Keratinocyte (primary cell): Measurements from ENCODE around the gene DCDC1. TPM values are rescaled to one million over a fixed set of nuclear protein-coding genes. Genes with fewer than 3 reads are reported as not detected.

Experiments used
- DNase-seq: peaks from one replicate; pipeline ENCODE4 v3.0.0-alpha.2; 2011; ENCODE audit warnings: low read depth, missing footprints, low spot score
- FAIRE-seq: peaks from 2 replicates; lab custom pipeline; 2011; peaks lifted over from hg19 to GRCh38; lab: Jason Lieb, UNC
- H2AFZ ChIP-seq: 2 replicates; pipeline ENCODE4 v1.6.0; 2012; ENCODE audit warnings: low read length, control low read depth, inconsistent platforms; ENCODE audit not compliant: control insufficient read depth
- H3K27ac ChIP-seq: 2 replicates; pipeline ENCODE4 v1.5.1; 2011; ENCODE audit warnings: low read length; ENCODE audit not compliant: control insufficient read depth, insufficient read depth
- H3K27me3 ChIP-seq: 3 replicates; pipeline ENCODE4 v1.6.0; 2011; ENCODE audit warnings: low read length; ENCODE audit not compliant: control insufficient read depth, insufficient read depth; ENCODE audit errors: extremely low read depth
- H3K36me3 ChIP-seq, 2 experiments: 2 replicates in 1 of 2; 3 replicates in 1 of 2; pipeline ENCODE4 v1.5.1; 2011; ENCODE audit warnings: low read length in 2 of 2, mild to moderate bottlenecking in 1 of 2; ENCODE audit not compliant: control insufficient read depth in 2 of 2, insufficient read depth in 2 of 2; ENCODE audit errors: extremely low read depth in 1 of 2
- H3K4me1 ChIP-seq: 3 replicates; pipeline ENCODE4 v1.5.1; 2011; ENCODE audit warnings: low read length; ENCODE audit not compliant: control insufficient read depth, insufficient read depth; ENCODE audit errors: extremely low read depth
- H3K4me2 ChIP-seq: 3 replicates; pipeline ENCODE4 v1.6.0; 2011; ENCODE audit warnings: low read depth, low read length; ENCODE audit not compliant: control insufficient read depth, insufficient read depth; ENCODE audit errors: extremely low read depth
- H3K4me3 ChIP-seq, 3 experiments: fragments of 200-600 bp in 1 of 3; sonication (generic) in 1 of 3; 2 replicates in 2 of 3; 3 replicates in 1 of 3; pipeline ENCODE4 v1.5.1; 2011 to 2016; ENCODE audit warnings: low read length in 3 of 3, mild to moderate bottlenecking in 3 of 3, control low read depth in 2 of 3, inconsistent platforms in 1 of 3, low read depth in 1 of 3, mixed read lengths in 1 of 3, mixed run types in 1 of 3, moderate library complexity in 1 of 3; ENCODE audit not compliant: control insufficient read depth in 2 of 3, insufficient read depth in 2 of 3; ENCODE audit errors: extremely low read depth in 1 of 3
- H3K79me2 ChIP-seq: 2 replicates; pipeline ENCODE4 v1.6.0; 2012; ENCODE audit warnings: low read length; ENCODE audit not compliant: control insufficient read depth, insufficient read depth
- H3K9ac ChIP-seq: 3 replicates; pipeline ENCODE4 v1.6.0; 2011; ENCODE audit warnings: low read length; ENCODE audit not compliant: control insufficient read depth, insufficient read depth; ENCODE audit errors: extremely low read depth
- H3K9me1 ChIP-seq: 3 replicates; pipeline ENCODE4 v1.6.0; 2011; ENCODE audit warnings: low read length; ENCODE audit not compliant: control insufficient read depth, insufficient read depth; ENCODE audit errors: extremely low read depth
- H3K9me3 ChIP-seq: 2 replicates; pipeline ENCODE4 v1.5.1; 2012; ENCODE audit warnings: low read depth, low read length; ENCODE audit not compliant: control insufficient read depth
- H4K20me1 ChIP-seq: 3 replicates; pipeline ENCODE4 v1.6.0; 2011; ENCODE audit warnings: low read length; ENCODE audit not compliant: control insufficient read depth, insufficient read depth; ENCODE audit errors: extremely low read depth
- CTCF ChIP-seq, 3 experiments: IDR thresholded peaks in 1 of 3; conservative IDR thresholded peaks in 1 of 3; optimal IDR thresholded peaks in 1 of 3; 2 replicates in 2 of 3; 3 replicates in 1 of 3; pipeline versions ENCODE3 to v1.5.1; 2011; ENCODE audit warnings: low read length in 3 of 3, mild to moderate bottlenecking in 3 of 3, moderate library complexity in 2 of 3, control low read depth in 1 of 3, inconsistent platforms in 1 of 3; ENCODE audit not compliant: insufficient read depth in 2 of 3; ENCODE audit errors: extremely low read depth in 1 of 3
- EZH2 ChIP-seq: IDR thresholded peaks from one replicate; pipeline ENCODE4 v1.6.1; 2012; ENCODE audit warnings: inconsistent platforms, mild to moderate bottlenecking, low read length, moderate library complexity
- dilution Hi-C: fragments of 300-500 bp; cut with MboI; formaldehyde crosslinking; loops from one replicate; pipeline ENCODE4 v1.7.0; 2020; ENCODE audit warnings: low sequenced_read_pairs; ENCODE audit not compliant: extremely low pct_ligation_motif_present
- polyA plus RNA-seq, 5 experiments: library from polyadenylated mRNA; depleted of rRNA in 3 of 5; stranded (reverse) in 3 of 5; stranded (forward) in 1 of 5; unstranded in 1 of 5; fragments of >200 nt; gene quantifications; 1 replicate in 1 of 5; 2 replicates in 3 of 5; 3 replicates in 1 of 5; pipeline versions ENCODE4 v1.2.1 to v1.2.3, GENCODE V29; 2011 to 2012; ENCODE audit warnings: missing spikeins in 2 of 5, low read depth in 1 of 5, low replicate concordance in 1 of 5

The DCDC1 gene
- polyA plus RNA-seq, 1 donor (not counting 4 experiments of a cell fraction or from before 2014, with no cell fraction given), result 0.08 TPM

- Histone ChIP-seq H3K4me3 (no peak overlapping the region), H2AFZ (no peak overlapping the region), H3K79me2 (no peaks in the 10 kb centered on the region), H3K36me3 (no peaks in the 10 kb centered on the region), H3K27ac (no peak overlapping the region), H3K4me2 (no peak overlapping the region), H3K27me3 (no peaks in the 10 kb centered on the region), H3K9ac (no peak overlapping the region), H3K4me1 (no peaks in the 10 kb centered on the region), H3K9me1 (no peaks in the 10 kb centered on the region), H3K9me3 (no peaks in the 10 kb centered on the region), H4K20me1 (no peaks in the 10 kb centered on the region)
- TF ChIP-seq CTCF (optimal IDR thresholded peaks at IDR 0.05 in 1 of 3, IDR thresholded peaks at IDR 0.05 in 1 of 3, conservative IDR thresholded peaks at IDR 0.05 in 1 of 3; ENCODE audit: extremely low read depth in 1 of 3, insufficient read depth in 2 of 3, low read length in 3 of 3) (no peak), EZH2 (no peak)
- DNase-seq, result no peak
- dilution Hi-C loops, result no loop called here
- FAIRE-seq, result no peak
These were observed 500.9 kb downstream of the DCDC1 start for GRCh38 chr11:30868626-30869081.

GRCh38 chr11:30863209-30863608 is 506.3 kb downstream of the DCDC1 start:
- H3K9me1 ChIP-seq, result no peaks in the 10 kb centered on the region
- H3K4me1 ChIP-seq, result no peaks in the 10 kb centered on the region
- no peak for TF ChIP-seq EZH2
- no peak for TF ChIP-seq CTCF (optimal IDR thresholded peaks at IDR 0.05 in 1 of 3, IDR thresholded peaks at IDR 0.05 in 1 of 3, conservative IDR thresholded peaks at IDR 0.05 in 1 of 3; ENCODE audit: extremely low read depth in 1 of 3, insufficient read depth in 2 of 3, low read length in 3 of 3)
- H3K9ac ChIP-seq, result no peak overlapping the region
- no peaks in the 10 kb centered on the region for H3K9me3 ChIP-seq
- H2AFZ ChIP-seq, result no peak overlapping the region
- no peaks in the 10 kb centered on the region for H3K36me3 ChIP-seq
- DNase-seq, result no peak
- H3K27me3 ChIP-seq, result no peaks in the 10 kb centered on the region
- no peak for FAIRE-seq
- H3K4me2 ChIP-seq, result no peak overlapping the region
- no peak overlapping the region for H3K27ac ChIP-seq
- H4K20me1 ChIP-seq, result no peaks in the 10 kb centered on the region
- H3K79me2 ChIP-seq, result no peaks in the 10 kb centered on the region
- dilution Hi-C loops, result no loop called here
- no peak overlapping the region for H3K4me3 ChIP-seq
